SK-N-MC (cell line): ENCODE data around the gene STKLD1.

ENCODE experiments used
- EZH2 ChIP-seq: fragments of 200-600 bp; sonication (generic); IDR thresholded peaks from one replicate; pipeline ENCODE4 v1.6.1; 2017; ENCODE audit warnings: antibody characterized with exemption
- FOXP2 ChIP-seq: optimal IDR thresholded peaks from 2 replicates; pipeline ENCODE3; 2011; ENCODE audit warnings: mild to moderate bottlenecking, moderate library complexity; ENCODE audit not compliant: insufficient read depth; ENCODE audit errors: extremely low read length, control extremely low read depth
- POLR2AphosphoS5 ChIP-seq: IDR thresholded peaks from 2 replicates; pipeline ENCODE4 v1.6.1; 2012; ENCODE audit warnings: mild to moderate bottlenecking, low read depth, low read length, borderline replicate concordance

GRCh38 chr9:133426011-133426410 lies 49.8 kb downstream of the STKLD1 start:
- no peak for TF ChIP-seq EZH2
- TF ChIP-seq POLR2AphosphoS5 = no peak
- no peak for TF ChIP-seq FOXP2
